ENCODE measurements around the gene SMO.

- TF ChIP-seq POLR2A (IDR thresholded peaks at IDR 0.05) (no peak), POLR2AphosphoS5 (IDR thresholded peaks at IDR 0.05; ENCODE audit: insufficient read depth in 1 of 2, low read depth in 1 of 2) (no peak)
Measured at GRCh38 chr7:129160161-129160905, 28.1 kb upstream of the SMO start.

All from vagina (tissue), 2 donors.